C4-2B (cell line): ENCODE results near the gene FHOD3.

Source experiments
- ZFX ChIP-seq: fragments of 450-650 bp; IDR thresholded peaks from 2 replicates; pipeline ENCODE4 v1.6.1; 2017
- TF ChIP-seq, protein P1 (sequence below): fragments of 450-650 bp; conservative IDR thresholded peaks from 2 replicates; pipeline ENCODE4 v1.5.1; 2017; ENCODE audit warnings: mild to moderate bottlenecking

GRCh38 chr18:36652503-36652902 is 355.0 kb downstream of the FHOD3 start:
- TF ChIP-seq, protein P1, sequence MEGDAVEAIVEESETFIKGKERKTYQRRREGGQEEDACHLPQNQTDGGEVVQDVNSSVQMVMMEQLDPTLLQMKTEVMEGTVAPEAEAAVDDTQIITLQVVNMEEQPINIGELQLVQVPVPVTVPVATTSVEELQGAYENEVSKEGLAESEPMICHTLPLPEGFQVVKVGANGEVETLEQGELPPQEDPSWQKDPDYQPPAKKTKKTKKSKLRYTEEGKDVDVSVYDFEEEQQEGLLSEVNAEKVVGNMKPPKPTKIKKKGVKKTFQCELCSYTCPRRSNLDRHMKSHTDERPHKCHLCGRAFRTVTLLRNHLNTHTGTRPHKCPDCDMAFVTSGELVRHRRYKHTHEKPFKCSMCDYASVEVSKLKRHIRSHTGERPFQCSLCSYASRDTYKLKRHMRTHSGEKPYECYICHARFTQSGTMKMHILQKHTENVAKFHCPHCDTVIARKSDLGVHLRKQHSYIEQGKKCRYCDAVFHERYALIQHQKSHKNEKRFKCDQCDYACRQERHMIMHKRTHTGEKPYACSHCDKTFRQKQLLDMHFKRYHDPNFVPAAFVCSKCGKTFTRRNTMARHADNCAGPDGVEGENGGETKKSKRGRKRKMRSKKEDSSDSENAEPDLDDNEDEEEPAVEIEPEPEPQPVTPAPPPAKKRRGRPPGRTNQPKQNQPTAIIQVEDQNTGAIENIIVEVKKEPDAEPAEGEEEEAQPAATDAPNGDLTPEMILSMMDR: no peak
- TF ChIP-seq ZFX: no peak
